HG03196 (cell line): ENCODE measurements around the gene FASN.
"Not testable (repeated sequence)": the region's sequence is repeated elsewhere in the genome, so short reads cannot be mapped to it uniquely, and the experiment has no call there.

ENCODE experiments used
- ATAC-seq: cut with Tn5 transposase; IDR thresholded peaks from one replicate; pipeline ENCODE4 v1.9.1; 2021; ENCODE audit not compliant: unreplicated experiment

Gene FASN

DNA sequence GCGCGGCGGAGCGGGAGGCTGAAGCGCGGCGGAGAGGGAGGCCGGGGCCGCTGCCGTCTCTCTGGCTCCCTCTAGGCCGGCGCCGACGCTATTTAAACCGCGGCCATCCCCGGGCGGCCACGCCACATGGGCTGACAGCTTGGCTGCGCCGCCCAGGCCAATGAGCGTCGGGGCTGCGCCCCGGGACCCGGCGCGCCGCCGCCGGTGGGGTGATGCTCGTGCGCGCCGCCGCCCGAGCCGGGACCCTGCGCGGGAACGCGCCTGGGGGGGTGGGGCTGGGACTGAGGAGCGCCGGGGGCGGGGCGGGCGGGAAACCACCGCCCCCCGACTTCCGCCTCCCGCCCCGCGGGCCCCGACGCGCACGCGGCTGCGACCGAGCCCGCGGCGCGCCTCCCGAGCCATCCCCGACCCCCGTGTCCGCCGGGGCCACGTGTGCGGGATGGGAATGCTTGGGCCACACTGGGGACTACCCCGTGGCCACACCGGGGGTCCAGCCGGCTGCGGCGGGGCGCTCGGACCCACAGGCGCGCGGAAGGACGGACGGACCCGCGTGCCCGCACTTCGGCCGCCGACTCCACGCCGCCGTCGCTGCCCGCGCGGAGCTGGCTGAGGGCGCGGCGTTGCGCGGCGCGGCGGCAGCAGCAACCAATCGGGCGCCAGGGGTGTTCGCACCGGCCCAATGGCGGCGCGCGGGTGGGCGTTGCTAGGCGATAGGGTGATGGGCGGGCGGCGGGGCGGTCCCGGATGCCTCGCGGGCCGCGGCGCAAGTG is at the start of gene FASN:
Gene FASN (minus strand): TSS at position 68 of the 770 bp plus-strand sequence. CDS start 1,791 bp downstream, outside the sequence.
- peak; percentile 55 for ATAC-seq

- ATAC-seq = no peak
Observed at GRCh38 chr17:82146663-82147654, 48.9 kb upstream of the FASN start.

GRCh38 chr17:82145550-82146155 is 47.6 kb upstream of the FASN start:
- no peak for ATAC-seq

DNA sequence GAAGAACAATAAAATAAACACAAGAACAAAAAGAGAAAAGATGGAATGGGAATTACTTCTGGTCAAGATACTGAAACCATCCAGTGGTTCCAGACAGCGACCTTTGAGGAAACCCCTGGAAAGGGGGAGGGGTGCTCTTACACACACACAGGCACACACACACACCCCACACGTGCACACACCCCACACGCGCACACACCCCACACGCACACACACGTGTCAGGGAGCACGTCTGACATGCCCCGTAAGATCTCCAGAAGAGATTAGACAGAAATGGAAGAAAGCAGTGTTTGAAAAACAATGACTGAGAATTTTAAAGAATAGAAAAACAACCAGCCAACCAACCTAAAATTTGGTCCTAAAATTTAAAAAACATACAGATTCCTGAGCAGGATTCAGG is 45.3 kb upstream of the FASN start:
- no peak for ATAC-seq

DNA sequence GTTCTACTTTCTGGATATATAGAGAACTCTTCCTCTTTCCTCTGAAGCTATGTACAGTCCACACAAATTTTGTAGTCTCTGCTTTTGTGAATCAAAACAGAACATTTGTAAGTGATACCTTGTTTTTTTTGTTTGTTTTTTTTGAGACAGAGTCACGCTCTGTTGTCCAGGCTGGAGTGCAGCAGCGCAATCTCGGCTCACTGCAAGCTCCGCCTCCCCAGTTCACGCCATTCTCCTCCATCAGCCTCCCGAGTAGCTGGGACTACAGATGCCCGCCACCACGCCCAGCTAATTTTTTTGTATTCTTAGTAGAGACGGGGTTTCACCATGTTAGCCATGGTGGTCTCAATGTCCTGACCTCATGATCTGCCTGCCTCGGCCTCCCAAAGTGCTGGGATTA is 41.9 kb upstream of the FASN start:
- not testable (repeated sequence) for ATAC-seq

- no peak for ATAC-seq
Observed at GRCh38 chr17:82138511-82138992, 40.5 kb upstream of the FASN start.

DNA sequence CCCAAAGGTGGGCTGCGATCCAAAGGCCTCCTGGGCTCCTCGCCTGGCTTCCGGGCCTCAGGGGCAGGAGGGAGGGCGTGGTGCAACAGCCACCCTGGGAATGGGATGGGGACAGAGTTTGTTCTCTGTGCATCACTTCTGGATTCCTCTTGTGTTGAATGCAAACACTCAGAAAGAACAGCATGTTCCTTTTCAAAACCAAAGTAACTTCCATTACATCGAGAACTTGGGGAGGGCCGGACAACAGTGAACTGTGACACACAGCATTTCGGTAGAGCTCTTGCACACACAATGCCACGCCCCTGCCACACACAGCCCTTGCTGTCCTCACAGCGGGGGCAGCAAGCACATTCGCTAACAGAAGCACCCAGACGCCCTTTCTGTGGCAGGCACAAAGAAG is 36.1 kb upstream of the FASN start:
- ATAC-seq = no peak

DNA sequence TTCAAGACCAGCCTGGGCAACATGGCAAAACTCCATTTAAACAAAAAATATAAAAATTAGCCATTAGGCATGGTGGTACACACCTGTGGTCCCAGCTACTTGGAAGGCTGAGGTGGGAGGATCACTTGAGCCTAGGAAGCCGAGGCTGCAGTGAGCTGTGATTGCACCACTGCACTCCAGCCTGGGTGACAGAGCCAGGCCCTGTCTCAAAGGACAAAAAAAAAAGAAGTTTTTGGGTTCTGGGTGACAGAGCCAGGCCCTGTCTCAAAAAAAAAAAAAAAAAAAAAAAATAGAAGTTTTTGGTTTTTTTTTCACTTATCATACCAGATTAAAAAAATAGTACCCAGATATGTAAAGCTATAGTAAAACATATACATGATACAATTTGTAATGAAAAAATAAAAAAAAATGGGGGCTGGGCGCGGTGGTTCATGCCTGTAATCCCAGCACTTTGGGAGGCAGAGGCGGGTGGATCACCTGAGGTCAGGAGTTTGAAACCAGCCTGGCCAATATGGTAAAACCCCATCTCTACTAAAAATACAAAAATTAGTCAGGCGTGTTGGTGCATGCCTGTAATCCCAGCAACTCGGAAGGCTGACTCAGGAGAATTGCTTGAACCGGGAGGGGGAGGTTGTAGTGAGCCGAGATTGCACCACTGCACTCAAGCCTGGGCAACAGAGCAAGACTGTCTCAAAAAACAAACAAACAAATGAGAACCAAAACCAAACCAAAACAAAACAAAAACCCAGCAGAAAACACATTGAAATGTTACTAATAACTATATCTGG is 35.3 kb upstream of the FASN start:
- ATAC-seq = not testable (repeated sequence)

GRCh38 chr17:82129095-82129494 is 31.1 kb upstream of the FASN start:
- no peak for ATAC-seq

GRCh38 chr17:82128287-82128686 is 30.3 kb upstream of the FASN start:
- no peak for ATAC-seq

- ATAC-seq = no peak
Observed at GRCh38 chr17:82127704-82128103, 29.7 kb upstream of the FASN start.

- ATAC-seq = no peak
Observed at GRCh38 chr17:82127315-82127595, 29.2 kb upstream of the FASN start.

- no peak for ATAC-seq
Observed at GRCh38 chr17:82126556-82127314, 28.7 kb upstream of the FASN start.

DNA sequence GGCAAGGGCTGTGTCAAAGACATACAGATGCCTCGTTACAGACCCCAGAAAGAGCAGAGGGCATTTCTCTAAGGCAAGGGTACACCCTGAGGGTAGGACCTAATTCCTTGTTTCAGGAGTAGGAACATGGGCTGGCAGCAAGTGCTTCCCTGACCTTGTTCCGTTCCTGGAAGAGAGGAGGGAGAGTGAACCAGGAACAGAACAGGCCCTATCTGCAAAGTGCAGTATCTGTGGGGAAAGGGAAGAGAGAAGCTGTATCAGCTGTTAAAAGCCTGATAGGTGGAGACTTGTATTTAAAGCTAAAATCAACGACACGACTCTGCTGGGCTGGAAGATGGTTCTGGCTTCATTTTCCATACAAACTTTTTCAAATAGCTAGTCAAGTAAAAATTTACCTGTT is 26.1 kb upstream of the FASN start:
- ATAC-seq = no peak

DNA sequence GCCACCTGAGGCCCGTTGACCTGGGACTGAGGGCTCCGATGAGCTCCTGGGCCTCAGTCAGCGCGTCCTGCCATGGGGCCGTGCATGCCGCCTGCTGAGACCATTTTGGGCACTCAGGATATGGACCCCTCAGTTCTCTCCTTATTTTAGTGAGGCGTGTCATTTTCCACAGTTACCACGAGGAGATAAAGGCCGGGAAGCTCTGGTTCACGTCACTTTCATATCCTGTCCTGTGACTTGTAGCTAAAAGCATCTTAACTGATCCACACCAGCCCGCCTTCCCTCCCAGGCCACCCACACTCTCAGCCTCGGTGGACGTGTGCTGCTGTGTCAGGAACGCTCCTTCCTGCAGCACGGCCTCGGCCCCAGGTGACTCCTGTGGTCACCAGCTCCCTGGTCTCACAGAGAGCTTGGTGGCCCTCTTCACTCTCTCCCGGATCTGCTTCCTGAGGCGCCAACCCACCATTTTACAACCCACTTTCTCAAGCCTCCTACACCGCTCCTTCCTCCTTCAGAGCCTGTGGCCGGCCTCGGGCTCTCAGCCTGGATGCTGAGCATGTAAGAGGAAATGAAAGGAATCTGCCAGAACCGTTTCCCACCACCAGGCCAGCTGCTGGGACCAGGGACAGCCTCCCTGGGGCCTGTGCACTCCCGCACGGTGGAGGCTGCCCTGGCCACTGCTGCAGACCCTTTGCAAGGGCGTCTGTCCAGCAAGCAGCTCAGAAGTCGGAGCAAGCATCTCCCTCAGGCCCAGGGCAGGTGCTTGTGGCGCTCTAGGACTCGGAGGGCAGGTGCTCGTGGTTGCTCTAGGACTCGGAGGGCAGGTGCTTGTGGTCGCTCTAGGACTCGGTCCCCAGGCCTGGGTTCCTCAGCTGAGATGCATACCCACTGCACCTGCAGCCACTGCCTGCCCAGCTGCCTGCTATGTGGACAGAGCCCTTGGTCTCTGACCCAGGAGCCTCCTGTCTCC is 23.9 kb upstream of the FASN start:
- ATAC-seq = no peak

DNA sequence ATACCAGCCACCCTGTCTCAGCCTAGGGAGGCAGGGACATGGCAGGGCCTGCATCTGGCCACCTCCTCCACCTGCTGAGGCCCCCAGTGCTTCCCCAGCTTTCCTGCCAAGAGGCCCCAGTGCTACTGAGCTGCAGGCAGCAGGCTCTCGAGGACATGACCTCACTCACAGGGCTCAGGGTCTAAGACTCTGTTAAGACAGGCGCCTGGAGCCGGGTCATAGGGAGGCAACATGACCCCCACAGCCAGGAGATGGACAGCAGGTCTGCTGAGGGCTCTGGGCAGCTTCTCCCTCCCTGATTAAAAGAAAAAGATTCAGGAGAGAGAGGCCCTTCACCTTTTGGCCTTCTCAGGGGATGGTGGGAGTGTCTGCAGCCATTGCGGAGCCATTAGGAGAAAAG is 23.2 kb upstream of the FASN start:
- no peak for ATAC-seq

GRCh38 chr17:82120148-82120547 is 22.1 kb upstream of the FASN start:
- no peak for ATAC-seq

- ATAC-seq = no peak
Observed at GRCh38 chr17:82118815-82119380, 20.9 kb upstream of the FASN start.
